Body of pancreas (tissue), 4 donors: ENCODE measurements around the gene GNG12.

ENCODE experiments used
- POLR2A ChIP-seq, 3 donors: fragments of 450-650 bp; IDR thresholded peaks; one replicate each; pipeline ENCODE4 v1.6.1; 2016; ENCODE audit warnings: antibody characterized with exemption in 3 of 3, mild to moderate bottlenecking in 2 of 3
- TF ChIP-seq, protein P1 (sequence below), 7 experiments: fragments of 450-650 bp in 4 of 7; fragments of 200-600 bp in 3 of 7; sonication (generic) in 3 of 7; IDR thresholded peaks; one replicate each; pipeline ENCODE4 v1.5.1; 2016 to 2019; ENCODE audit warnings: antibody characterized with exemption in 7 of 7

DNA sequence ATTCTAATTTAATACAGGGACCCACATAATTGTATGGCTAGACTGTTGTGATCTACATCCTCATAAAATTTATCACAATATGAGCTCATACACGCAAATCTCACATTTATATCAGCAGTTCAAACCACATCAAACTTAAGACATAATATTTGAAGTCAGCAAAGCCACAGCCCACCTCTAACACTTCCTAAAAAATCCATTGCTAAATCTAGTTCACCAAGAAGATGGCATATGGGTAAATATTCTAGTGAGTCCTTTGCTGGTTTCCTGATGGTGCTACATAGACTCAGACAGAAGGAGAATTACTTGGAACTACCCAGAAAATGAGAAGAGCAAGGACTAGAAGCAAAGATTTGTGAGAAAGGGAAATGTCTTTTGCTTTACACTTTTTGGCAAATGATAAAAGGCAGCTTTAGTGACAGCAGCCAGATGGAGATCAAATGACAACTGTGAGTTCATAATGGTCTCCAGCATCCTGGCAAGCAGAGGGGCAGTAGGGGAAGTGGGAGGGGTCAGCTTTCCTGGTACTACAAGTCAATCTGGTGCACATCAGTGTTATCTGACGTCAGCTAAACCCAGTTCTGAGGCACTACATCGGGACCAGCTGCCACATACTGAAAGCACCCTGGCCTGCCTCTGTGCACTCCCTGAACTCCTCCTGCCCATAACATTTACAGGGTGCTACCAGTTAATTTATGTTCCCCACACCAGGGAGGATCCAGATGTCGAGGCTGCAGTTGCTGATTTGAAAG, 158.8 kb downstream of the GNG12 start:
- TF ChIP-seq, protein P1, sequence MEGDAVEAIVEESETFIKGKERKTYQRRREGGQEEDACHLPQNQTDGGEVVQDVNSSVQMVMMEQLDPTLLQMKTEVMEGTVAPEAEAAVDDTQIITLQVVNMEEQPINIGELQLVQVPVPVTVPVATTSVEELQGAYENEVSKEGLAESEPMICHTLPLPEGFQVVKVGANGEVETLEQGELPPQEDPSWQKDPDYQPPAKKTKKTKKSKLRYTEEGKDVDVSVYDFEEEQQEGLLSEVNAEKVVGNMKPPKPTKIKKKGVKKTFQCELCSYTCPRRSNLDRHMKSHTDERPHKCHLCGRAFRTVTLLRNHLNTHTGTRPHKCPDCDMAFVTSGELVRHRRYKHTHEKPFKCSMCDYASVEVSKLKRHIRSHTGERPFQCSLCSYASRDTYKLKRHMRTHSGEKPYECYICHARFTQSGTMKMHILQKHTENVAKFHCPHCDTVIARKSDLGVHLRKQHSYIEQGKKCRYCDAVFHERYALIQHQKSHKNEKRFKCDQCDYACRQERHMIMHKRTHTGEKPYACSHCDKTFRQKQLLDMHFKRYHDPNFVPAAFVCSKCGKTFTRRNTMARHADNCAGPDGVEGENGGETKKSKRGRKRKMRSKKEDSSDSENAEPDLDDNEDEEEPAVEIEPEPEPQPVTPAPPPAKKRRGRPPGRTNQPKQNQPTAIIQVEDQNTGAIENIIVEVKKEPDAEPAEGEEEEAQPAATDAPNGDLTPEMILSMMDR (IDR thresholded peaks at IDR 0.05) = no peak
- TF ChIP-seq POLR2A (IDR thresholded peaks at IDR 0.05) = no peak
